Liver (tissue), 3 donors: ENCODE results near the gene EXOC2.

Experiments used
- EGR1 ChIP-seq, 2 donors: IDR thresholded peaks; 2 replicates each; pipeline ENCODE4 v1.6.1; 2016 to 2018; ENCODE audit warnings: antibody characterized with exemption in 2 of 2, low read depth in 2 of 2
- FOXA1 ChIP-seq: IDR thresholded peaks from 2 replicates; pipeline ENCODE4 v1.6.1; 2016; ENCODE audit warnings: antibody characterized with exemption
- GABPA ChIP-seq, 2 donors: IDR thresholded peaks in 1 of 2; conservative IDR thresholded peaks in 1 of 2; 2 replicates each; pipeline ENCODE4 v1.6.1; 2016; ENCODE audit warnings: antibody characterized with exemption in 2 of 2, mild to moderate bottlenecking in 1 of 2, moderate library complexity in 1 of 2
- HNF4A ChIP-seq, 2 donors: conservative IDR thresholded peaks; 2 replicates each; pipeline ENCODE4 v1.6.1; 2016; ENCODE audit warnings: antibody characterized with exemption in 2 of 2, mild to moderate bottlenecking in 2 of 2
- HNF4G ChIP-seq: IDR thresholded peaks from 2 replicates; pipeline ENCODE4 v1.6.1; 2016; ENCODE audit warnings: antibody characterized with exemption
- TAF1 ChIP-seq: conservative IDR thresholded peaks from 2 replicates; pipeline ENCODE4 v1.6.1; 2016; ENCODE audit warnings: antibody characterized with exemption, mild to moderate bottlenecking
- TF ChIP-seq, protein P1 (sequence below): fragments of 150-350 bp; IDR thresholded peaks from 2 replicates; pipeline ENCODE4 v1.5.1; 2017; ENCODE audit warnings: improper control_type of control experiment, low read depth, low read length; ENCODE audit not compliant: missing input control
- TF ChIP-seq, protein P2 (sequence below): IDR thresholded peaks from 2 replicates; pipeline ENCODE4 v1.6.1; 2016; ENCODE audit warnings: antibody characterized with exemption, mild to moderate bottlenecking
- TF ChIP-seq, protein P3 (sequence below): IDR thresholded peaks from 2 replicates; pipeline ENCODE4 v1.6.1; 2016; ENCODE audit warnings: antibody characterized with exemption
- TF ChIP-seq, protein P4 (sequence below): IDR thresholded peaks from 2 replicates; pipeline ENCODE4 v1.6.1; 2016; ENCODE audit warnings: antibody characterized with exemption
- TF ChIP-seq, protein P5 (sequence below): IDR thresholded peaks from 2 replicates; pipeline ENCODE4 v1.6.1; 2016; ENCODE audit warnings: antibody characterized with exemption
- donor health status: healthy.
- donor health status: healthy.

DNA sequence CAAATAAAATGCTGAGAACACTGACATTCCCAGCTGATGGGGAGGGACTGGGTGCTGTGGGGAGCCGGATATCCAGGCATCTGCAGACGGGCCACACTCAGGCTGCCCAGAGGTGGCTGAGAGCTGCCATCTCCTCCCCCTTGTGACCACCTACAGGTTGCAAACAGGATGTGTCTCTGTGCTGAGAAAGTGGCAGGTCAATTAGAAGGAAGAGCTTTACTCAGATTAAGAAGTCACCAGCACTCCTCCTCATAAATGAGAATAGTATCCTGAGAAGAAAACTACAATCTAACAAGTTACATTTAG, 99.1 kb downstream of the EXOC2 start:
- TF ChIP-seq, protein P1, sequence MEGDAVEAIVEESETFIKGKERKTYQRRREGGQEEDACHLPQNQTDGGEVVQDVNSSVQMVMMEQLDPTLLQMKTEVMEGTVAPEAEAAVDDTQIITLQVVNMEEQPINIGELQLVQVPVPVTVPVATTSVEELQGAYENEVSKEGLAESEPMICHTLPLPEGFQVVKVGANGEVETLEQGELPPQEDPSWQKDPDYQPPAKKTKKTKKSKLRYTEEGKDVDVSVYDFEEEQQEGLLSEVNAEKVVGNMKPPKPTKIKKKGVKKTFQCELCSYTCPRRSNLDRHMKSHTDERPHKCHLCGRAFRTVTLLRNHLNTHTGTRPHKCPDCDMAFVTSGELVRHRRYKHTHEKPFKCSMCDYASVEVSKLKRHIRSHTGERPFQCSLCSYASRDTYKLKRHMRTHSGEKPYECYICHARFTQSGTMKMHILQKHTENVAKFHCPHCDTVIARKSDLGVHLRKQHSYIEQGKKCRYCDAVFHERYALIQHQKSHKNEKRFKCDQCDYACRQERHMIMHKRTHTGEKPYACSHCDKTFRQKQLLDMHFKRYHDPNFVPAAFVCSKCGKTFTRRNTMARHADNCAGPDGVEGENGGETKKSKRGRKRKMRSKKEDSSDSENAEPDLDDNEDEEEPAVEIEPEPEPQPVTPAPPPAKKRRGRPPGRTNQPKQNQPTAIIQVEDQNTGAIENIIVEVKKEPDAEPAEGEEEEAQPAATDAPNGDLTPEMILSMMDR, result no peak
- TF ChIP-seq FOXA1 (no peak), TAF1 (no peak), HNF4A (conservative IDR thresholded peaks at IDR 0.05) (no peak), HNF4G (no peak), EGR1 (IDR thresholded peaks at IDR 0.05; ENCODE audit: low read depth in 2 of 2) (no peak), GABPA (IDR thresholded peaks at IDR 0.05 in 1 of 2, conservative IDR thresholded peaks at IDR 0.05 in 1 of 2) (no peak)
- TF ChIP-seq, protein P2, sequence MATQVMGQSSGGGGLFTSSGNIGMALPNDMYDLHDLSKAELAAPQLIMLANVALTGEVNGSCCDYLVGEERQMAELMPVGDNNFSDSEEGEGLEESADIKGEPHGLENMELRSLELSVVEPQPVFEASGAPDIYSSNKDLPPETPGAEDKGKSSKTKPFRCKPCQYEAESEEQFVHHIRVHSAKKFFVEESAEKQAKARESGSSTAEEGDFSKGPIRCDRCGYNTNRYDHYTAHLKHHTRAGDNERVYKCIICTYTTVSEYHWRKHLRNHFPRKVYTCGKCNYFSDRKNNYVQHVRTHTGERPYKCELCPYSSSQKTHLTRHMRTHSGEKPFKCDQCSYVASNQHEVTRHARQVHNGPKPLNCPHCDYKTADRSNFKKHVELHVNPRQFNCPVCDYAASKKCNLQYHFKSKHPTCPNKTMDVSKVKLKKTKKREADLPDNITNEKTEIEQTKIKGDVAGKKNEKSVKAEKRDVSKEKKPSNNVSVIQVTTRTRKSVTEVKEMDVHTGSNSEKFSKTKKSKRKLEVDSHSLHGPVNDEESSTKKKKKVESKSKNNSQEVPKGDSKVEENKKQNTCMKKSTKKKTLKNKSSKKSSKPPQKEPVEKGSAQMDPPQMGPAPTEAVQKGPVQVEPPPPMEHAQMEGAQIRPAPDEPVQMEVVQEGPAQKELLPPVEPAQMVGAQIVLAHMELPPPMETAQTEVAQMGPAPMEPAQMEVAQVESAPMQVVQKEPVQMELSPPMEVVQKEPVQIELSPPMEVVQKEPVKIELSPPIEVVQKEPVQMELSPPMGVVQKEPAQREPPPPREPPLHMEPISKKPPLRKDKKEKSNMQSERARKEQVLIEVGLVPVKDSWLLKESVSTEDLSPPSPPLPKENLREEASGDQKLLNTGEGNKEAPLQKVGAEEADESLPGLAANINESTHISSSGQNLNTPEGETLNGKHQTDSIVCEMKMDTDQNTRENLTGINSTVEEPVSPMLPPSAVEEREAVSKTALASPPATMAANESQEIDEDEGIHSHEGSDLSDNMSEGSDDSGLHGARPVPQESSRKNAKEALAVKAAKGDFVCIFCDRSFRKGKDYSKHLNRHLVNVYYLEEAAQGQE, result no peak
- TF ChIP-seq, protein P3, sequence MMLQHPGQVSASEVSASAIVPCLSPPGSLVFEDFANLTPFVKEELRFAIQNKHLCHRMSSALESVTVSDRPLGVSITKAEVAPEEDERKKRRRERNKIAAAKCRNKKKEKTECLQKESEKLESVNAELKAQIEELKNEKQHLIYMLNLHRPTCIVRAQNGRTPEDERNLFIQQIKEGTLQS, result no peak
- TF ChIP-seq, protein P4, sequence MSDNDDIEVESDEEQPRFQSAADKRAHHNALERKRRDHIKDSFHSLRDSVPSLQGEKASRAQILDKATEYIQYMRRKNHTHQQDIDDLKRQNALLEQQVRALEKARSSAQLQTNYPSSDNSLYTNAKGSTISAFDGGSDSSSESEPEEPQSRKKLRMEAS, result no peak
- TF ChIP-seq, protein P5, sequence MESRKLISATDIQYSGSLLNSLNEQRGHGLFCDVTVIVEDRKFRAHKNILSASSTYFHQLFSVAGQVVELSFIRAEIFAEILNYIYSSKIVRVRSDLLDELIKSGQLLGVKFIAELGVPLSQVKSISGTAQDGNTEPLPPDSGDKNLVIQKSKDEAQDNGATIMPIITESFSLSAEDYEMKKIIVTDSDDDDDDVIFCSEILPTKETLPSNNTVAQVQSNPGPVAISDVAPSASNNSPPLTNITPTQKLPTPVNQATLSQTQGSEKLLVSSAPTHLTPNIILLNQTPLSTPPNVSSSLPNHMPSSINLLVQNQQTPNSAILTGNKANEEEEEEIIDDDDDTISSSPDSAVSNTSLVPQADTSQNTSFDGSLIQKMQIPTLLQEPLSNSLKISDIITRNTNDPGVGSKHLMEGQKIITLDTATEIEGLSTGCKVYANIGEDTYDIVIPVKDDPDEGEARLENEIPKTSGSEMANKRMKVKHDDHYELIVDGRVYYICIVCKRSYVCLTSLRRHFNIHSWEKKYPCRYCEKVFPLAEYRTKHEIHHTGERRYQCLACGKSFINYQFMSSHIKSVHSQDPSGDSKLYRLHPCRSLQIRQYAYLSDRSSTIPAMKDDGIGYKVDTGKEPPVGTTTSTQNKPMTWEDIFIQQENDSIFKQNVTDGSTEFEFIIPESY, result no peak
